Endothelial cell of umbilical vein (primary cell): ENCODE measurements around the gene MYO5B.

Experiments used
- CTCF ChIP-seq, 2 donors: IDR thresholded peaks; 1 replicate in 1 of 2; 2 replicates in 1 of 2; pipeline ENCODE4 v1.5.1; 2011; ENCODE audit warnings: low read length in 2 of 2, mild to moderate bottlenecking in 2 of 2, moderate library complexity in 2 of 2, control low read depth in 1 of 2, inconsistent platforms in 1 of 2, low read depth in 1 of 2; ENCODE audit not compliant: insufficient read depth in 1 of 2; ENCODE audit errors: extremely low read depth in 1 of 2
- POLR2A ChIP-seq: IDR thresholded peaks from 2 replicates; pipeline ENCODE4 v1.6.1; 2012; ENCODE audit warnings: low read depth, mild to moderate bottlenecking, control low read depth, low read length

GRCh38 chr18:49884465-49884864 lies 310.5 kb downstream of the MYO5B start:
- TF ChIP-seq POLR2A (no peak), CTCF (IDR thresholded peaks at IDR 0.05; ENCODE audit: extremely low read depth in 1 of 2, insufficient read depth in 1 of 2, low read depth in 1 of 2, low read length in 2 of 2) (no peak)
